HG03432 (cell line): ENCODE results near the gene SDK2.

ENCODE experiments used
- ATAC-seq: cut with Tn5 transposase; IDR thresholded peaks from one replicate; pipeline ENCODE4 v1.9.1; 2021; ENCODE audit warnings: mild to moderate bottlenecking, moderate library complexity; ENCODE audit not compliant: unreplicated experiment

Gene SDK2

DNA sequence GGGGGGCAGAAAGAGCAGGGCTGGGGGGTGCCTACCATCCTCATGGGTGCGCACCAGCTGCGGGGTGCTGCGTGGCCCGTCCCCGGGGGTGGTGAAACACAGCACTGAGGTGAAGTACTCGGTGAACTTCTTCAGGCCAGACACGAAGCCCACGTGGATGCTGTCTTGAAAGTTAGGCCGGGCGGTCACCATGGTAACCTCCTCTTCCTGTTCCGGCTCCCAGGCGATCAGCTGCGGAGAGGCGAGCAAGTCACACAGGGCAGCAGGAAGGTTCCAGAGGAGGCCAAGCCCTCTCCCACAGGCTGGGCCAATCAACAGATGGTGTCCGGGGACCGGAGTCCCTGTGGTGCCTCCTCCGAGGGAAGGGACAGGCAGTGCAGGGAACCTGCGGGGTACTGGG is 242.3 kb downstream of the SDK2 start:
- ATAC-seq, result no peak

- ATAC-seq, result no peak
Observed at GRCh38 chr17:73400915-73401545, 243.2 kb downstream of the SDK2 start.

- ATAC-seq, result no peak
Observed at GRCh38 chr17:73399056-73399455, 245.2 kb downstream of the SDK2 start.

GRCh38 chr17:73397856-73398540 is 246.2 kb downstream of the SDK2 start:
- no peak for ATAC-seq

DNA sequence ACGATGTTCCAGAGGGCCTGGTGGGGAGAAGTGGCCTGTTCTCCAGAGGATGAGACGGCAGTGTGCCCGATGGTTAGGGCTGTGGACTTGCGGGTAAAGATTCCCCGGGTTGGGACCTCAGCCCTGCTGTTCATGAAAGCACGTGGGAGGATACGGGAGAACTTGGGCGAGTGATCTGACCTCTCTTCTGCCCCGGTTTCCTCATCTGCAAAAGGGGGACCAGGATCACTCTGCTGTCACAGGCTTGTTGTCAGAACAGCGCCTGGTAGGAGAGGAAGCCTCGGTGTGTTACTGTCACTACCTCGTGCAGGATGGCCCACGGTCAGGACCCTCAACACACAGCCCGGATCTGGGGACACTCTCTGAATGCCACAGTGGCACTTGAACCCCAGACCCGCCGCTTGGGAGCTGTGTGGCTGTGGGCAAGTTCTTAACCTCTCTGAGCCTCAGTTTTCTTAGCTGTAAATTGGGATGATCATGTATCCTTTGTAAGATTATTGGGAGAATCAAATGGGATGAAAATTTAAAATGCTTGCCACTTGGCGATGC is 246.9 kb downstream of the SDK2 start:
- no peak for ATAC-seq

GRCh38 chr17:73396431-73397277 is 247.6 kb downstream of the SDK2 start:
- ATAC-seq, result no peak

- no peak for ATAC-seq
Observed at GRCh38 chr17:73394512-73395450, 249.5 kb downstream of the SDK2 start.

GRCh38 chr17:73393962-73394361 is 250.3 kb downstream of the SDK2 start:
- ATAC-seq, result no peak

DNA sequence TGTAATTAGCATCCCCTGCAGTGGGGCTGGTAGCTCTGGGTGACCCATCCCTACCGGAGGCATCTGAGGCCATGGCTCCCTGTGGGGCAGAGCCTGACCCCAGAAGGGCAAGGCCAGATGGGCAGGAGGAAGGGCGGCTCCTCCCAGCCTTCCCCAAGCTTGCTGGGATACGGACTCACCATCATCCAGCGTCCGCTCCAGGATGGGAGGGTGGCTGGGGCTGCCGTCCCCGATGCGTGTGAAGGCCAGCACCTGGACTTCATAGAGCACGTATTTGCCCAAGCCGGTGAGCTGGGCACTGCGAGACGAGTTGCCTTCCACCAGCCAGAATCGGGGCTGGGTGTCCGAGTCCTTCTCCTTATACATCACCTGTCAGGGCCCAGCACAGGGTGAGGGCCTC is 250.9 kb downstream of the SDK2 start:
- ATAC-seq, result no peak

DNA sequence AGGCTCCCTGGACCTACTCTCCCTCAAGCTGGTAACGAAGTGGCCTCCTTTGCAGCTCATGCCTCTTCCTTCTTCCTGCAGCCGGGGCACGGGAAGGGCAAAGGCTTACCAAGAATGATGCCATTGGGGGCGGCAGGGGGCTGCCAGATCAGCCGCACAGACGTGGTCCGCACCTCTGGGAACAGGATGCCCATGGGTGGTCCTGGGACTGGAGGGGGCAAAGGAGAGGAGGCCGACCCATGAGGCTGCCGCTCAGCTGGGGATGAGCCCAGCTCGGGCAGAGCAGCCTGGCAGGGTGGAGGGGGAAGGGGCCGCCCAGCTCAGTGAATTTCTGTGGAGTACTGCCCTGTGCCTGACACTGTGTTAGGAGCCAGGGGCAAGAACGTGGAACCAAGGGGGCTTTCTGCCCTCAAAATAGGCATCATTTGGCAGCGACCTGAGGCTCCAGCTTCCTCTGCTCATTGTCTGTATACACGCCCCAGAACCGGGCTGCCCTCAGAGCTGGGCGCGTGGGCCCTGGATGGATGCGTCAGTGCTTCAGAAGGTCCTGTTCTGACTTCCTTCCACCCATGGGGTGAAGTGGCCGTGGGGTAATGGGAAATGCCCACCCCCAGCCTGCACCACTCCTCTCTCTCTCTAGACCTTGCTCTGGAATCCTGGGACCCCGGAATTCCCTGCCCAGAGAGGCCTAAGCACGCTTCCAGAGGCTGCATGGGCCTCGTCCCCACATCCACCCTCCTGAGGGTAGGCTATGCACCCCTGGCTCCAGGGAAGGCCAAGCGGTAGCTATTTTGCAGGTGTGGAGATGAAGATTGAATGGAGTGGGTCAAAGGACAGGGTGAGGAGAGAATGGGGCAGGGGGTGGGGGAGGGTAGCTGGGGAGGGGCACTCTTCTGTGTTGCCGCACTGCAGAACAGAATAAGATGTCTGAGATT is 252.6 kb downstream of the SDK2 start:
- ATAC-seq, result no peak

- no peak for ATAC-seq
Observed at GRCh38 chr17:73390851-73391250, 253.4 kb downstream of the SDK2 start.

GRCh38 chr17:73390221-73390620 is 254.0 kb downstream of the SDK2 start:
- ATAC-seq, result no peak

DNA sequence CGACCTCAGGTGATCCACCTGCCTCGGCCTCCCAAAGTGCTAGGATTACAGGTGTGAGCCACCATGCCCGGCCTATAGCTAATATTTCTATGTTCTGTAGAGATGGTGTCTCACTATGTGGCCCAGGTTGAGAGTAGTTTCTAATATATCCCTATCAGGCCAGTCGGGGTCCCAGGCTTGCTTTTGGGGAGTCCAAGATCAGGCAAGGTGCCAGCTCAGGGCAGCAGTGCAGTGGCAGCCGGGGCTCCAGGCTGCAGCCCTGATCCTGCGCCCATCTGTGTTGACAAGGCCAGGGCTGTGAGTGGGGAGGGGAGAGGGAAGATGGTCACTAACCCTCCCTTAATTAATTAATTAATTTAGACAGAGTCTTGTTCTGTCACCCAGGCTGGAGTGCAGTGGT is 254.8 kb downstream of the SDK2 start:
- no peak for ATAC-seq

- no peak for ATAC-seq
Observed at GRCh38 chr17:73388578-73388905, 255.7 kb downstream of the SDK2 start.

DNA sequence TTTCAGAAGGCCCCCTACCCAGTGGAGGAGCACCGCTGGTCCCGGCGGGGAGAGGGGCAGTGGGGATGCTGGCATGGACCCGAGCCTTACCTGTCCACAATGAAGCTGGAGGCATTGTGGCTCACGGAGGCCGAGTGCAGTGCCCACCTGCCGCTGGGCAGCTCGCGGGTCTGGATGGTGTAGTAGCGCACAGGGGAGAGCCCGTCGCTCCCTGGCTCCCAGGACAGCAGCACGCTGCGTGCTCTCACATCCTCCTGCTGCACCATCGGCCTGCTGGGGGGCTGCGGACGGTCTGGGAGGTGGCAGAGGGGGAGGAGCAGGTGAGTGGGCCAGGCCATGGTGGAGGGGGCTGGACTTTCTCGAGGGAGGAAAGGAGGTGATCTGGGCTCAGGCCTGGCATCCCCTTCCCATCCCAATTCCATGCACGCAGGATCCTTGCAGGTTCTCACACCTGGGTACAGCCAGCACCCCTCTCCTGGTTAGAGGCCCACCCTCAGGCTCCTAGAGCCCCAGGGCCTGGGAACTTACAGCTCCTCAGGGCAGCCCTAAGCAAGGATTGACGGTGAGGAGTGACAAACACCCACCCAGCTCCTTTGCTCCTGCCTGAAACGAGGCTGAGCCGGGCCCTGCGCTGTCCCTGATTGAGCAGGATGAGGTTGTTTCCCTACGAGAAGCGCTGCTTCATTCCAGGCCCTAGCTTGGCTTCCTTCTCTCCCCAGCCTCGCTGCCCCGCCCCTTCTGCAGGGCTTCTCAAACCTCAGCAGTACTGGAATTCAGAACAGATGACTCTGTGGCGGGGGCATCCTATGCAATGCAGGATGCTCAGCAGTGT is 256.3 kb downstream of the SDK2 start:
- no peak for ATAC-seq

DNA sequence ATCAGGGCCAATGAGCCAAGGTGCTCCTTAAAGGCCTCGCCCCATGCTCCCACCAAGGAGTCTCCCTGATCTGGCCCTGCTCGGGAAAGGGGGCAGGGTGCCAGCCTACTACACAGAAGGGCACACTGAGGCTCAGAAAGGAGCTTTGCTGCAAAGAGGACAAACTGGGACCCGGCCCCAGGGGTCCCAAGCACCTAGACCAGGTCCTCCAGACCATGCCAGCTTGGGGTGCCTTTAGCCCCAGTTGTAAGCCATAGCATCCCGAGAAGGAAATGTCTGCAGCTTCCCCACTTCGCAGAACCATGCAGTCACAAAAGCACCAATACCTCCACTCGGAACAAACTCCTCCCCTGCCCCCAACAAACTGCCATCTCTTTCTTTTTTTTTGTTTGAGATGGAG is 257.7 kb downstream of the SDK2 start:
- ATAC-seq, result no peak

- ATAC-seq, result no peak
Observed at GRCh38 chr17:73384926-73385325, 259.3 kb downstream of the SDK2 start.

DNA sequence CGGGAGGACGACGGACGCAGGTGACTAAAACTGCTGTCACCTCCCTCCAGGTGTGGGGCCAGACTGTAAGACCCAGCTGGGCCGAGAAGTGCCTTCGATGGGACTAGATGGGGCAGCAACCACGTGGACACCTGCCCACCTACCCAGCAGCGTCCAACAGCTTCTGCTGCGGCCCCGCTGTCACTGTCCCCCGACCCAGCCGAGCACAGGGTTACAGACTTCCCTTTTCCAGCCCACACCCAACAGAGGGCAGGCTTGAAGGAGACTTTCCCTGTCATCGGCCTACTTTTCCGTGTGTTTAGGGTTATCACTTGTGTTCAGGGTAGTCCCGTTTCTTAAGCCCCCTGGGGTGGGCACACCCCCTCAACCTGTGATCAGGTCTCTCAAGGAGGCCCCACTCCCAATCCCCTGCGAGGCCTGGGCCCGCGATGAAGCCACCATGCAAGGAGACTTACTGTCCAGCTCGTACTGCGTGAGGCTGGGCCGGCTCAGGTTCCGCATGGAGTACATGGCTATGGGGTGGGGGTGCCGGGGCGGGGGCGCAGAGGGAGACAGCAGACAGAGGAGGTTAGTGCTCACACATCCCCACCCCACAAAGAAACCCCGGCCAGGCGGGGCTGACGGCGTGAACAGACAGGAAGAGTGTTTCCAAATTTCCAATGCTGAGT is 263.7 kb downstream of the SDK2 start:
- ATAC-seq, result no peak
